GM12801 (cell line): ENCODE results near the gene STON1.

Experiments
- TF ChIP-seq, protein P1 (sequence below): IDR thresholded peaks from one replicate; pipeline ENCODE4 v1.5.1; 2011; ENCODE audit warnings: control low read depth; ENCODE audit not compliant: insufficient read length; ENCODE audit errors: extremely low read depth

The STON1 gene

GRCh38 chr2:48578313-48578712 lies 48.4 kb downstream of the STON1 start:
- TF ChIP-seq, protein P1, sequence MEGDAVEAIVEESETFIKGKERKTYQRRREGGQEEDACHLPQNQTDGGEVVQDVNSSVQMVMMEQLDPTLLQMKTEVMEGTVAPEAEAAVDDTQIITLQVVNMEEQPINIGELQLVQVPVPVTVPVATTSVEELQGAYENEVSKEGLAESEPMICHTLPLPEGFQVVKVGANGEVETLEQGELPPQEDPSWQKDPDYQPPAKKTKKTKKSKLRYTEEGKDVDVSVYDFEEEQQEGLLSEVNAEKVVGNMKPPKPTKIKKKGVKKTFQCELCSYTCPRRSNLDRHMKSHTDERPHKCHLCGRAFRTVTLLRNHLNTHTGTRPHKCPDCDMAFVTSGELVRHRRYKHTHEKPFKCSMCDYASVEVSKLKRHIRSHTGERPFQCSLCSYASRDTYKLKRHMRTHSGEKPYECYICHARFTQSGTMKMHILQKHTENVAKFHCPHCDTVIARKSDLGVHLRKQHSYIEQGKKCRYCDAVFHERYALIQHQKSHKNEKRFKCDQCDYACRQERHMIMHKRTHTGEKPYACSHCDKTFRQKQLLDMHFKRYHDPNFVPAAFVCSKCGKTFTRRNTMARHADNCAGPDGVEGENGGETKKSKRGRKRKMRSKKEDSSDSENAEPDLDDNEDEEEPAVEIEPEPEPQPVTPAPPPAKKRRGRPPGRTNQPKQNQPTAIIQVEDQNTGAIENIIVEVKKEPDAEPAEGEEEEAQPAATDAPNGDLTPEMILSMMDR: no peak

DNA sequence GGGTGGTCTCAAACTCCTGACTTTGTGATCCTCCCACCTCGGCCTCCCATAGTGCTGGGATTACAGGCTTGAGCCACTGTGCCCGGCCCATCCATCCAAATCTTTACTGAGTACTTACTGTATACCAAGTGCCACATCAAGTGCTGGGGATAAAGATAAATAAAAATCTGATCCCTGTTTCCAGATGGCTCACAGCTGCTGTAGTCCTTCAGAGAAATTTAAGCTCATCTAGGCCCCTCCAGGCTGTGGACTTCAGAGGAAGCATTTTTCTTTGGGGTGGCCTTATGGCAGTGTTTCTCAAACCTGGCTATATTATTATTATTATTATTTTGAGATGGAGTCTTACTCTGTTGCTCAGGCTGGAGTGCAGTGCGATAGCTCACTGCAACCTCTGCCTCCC lies 54.0 kb downstream of the STON1 start:
- TF ChIP-seq, protein P1: no peak

- TF ChIP-seq, protein P1: no peak
These were observed 54.6 kb downstream of the STON1 start for GRCh38 chr2:48584551-48584950.

DNA sequence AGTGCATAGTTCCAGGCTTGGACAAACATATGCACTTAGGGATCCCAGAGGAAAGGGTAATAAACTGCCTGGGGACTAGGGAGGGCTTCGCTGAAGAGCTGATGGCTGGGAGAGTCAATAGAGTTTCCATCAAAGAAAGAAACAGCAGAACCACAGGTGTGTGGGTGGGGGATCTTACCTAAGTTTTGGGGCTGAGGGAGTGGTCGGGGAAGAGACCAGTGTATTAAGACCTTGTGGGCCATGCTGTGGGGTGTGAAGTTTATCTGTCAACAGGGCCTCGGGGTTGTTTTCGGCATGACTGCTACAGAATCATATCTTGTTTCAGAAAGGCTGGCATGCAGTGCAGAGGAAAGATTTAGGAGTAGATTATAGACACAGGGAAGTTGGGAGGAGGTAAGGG lies 56.5 kb downstream of the STON1 start:
- TF ChIP-seq, protein P1: no peak

DNA sequence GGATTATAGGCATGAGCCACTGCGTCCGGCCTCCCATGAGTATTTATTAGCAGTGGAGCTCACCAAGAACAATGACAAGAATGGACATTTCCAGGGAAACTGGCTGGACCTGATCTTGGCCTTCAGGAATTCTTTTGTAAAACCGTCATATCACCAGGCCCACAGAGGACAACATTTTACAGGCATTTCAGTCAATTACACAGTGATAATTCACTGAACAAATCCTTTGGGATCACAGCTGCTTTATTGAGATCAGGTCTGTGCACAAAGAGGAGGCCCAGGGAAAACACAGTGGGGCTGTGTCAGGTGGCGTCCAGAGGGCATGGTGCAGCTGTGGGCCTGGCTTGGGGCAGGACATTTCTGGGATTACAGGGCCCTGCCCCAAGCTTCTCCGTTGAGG lies 57.6 kb downstream of the STON1 start:
- TF ChIP-seq, protein P1: no peak

GRCh38 chr2:48587961-48588360 lies 58.0 kb downstream of the STON1 start:
- TF ChIP-seq, protein P1: no peak

GRCh38 chr2:48588745-48589144 lies 58.8 kb downstream of the STON1 start:
- TF ChIP-seq, protein P1: no peak
